Ascending aorta (tissue), 2 donors: ENCODE results near the gene HDC. TPM values are rescaled to one million over a fixed set of nuclear protein-coding genes. Genes with fewer than 3 reads are reported as not detected.

Experiments used
- DNase-seq, 2 donors: peaks; one replicate each; pipeline ENCODE4 v3.0.0-alpha.2; 2019; ENCODE audit warnings: low spot score in 2 of 2
- H3K27ac ChIP-seq, 2 donors: fragments of 200-600 bp; sonication (generic); one replicate each; pipeline ENCODE4 v1.5.1; 2016 to 2017; ENCODE audit warnings: mild to moderate bottlenecking in 1 of 2
- H3K27me3 ChIP-seq: fragments of 200-600 bp; sonication (generic); one replicate; pipeline ENCODE4 v1.5.1; 2017
- H3K36me3 ChIP-seq, 2 donors: fragments of 200-600 bp; sonication (generic); one replicate each; pipeline ENCODE4 v1.5.1; 2016
- H3K4me1 ChIP-seq, 2 donors: fragments of 200-600 bp; sonication (generic); one replicate each; pipeline ENCODE4 v1.5.1; 2016 to 2017; ENCODE audit warnings: mild to moderate bottlenecking in 1 of 2
- H3K4me3 ChIP-seq, 2 donors: fragments of 200-600 bp; sonication (generic); one replicate each; pipeline ENCODE4 v1.5.1; 2016 to 2017; ENCODE audit warnings: mild to moderate bottlenecking in 1 of 2
- H3K9me3 ChIP-seq, 2 donors: fragments of 200-600 bp; sonication (generic); one replicate each; pipeline ENCODE4 v1.5.1; 2016
- CTCF ChIP-seq, 3 experiments: fragments of 200-600 bp in 2 of 3; fragments of 450-650 bp in 1 of 3; sonication (generic) in 2 of 3; IDR thresholded peaks; one replicate each; pipeline ENCODE4 v1.5.1; 2016 to 2019; ENCODE audit warnings: antibody characterized with exemption in 3 of 3, mild to moderate bottlenecking in 1 of 3, moderate library complexity in 1 of 3
- intact Hi-C: fragments of 100-400 bp; cut with DNase I; formaldehyde crosslinking; loops from one replicate; pipeline ENCODE4 v1.15.1; 2023
- total RNA-seq: library from RNA; depleted of rRNA; stranded (reverse); fragments of >200 nt; gene quantifications from one replicate; pipeline ENCODE4 v1.1.0, GENCODE V29; 2016

Gene HDC
- total RNA-seq, 1 donor from 2014 or later: not detected

GRCh38 chr15:50262533-50262932 lies 3.0 kb downstream of the HDC start:
- H3K9me3 ChIP-seq: no peaks in the 10 kb centered on the region
- DNase-seq: no peak
- H3K27ac ChIP-seq: no peak overlapping the region
- H3K4me3 ChIP-seq: no peak overlapping the region
- intact Hi-C loops: no loop called here
- TF ChIP-seq CTCF (IDR thresholded peaks at IDR 0.05): no peak
- H3K27me3 ChIP-seq: no peaks in the 10 kb centered on the region
- H3K36me3 ChIP-seq: no peaks in the 10 kb centered on the region
- H3K4me1 ChIP-seq: no peaks in the 10 kb centered on the region

- no peaks in the 10 kb centered on the region for H3K36me3 ChIP-seq
- TF ChIP-seq CTCF (IDR thresholded peaks at IDR 0.05): no peak
- no peak overlapping the region for H3K4me3 ChIP-seq
- intact Hi-C loops: no loop called here
- H3K27ac ChIP-seq: no peak overlapping the region
- no peaks in the 10 kb centered on the region for H3K4me1 ChIP-seq
- H3K9me3 ChIP-seq: no peaks in the 10 kb centered on the region
- DNase-seq: no peak
- H3K27me3 ChIP-seq: no peaks in the 10 kb centered on the region
Observed at GRCh38 chr15:50261981-50262380, 3.5 kb downstream of the HDC start.

- intact Hi-C loops: no loop called here
- no peak for DNase-seq
Observed at GRCh38 chr15:50260969-50261496, 4.5 kb downstream of the HDC start.

GRCh38 chr15:50259276-50259675 lies 6.2 kb downstream of the HDC start:
- intact Hi-C loops: no loop called here
- DNase-seq: no peak
- Histone ChIP-seq H3K27ac (no peak overlapping the region), H3K4me1 (no peaks in the 10 kb centered on the region), H3K4me3 (no peak overlapping the region), H3K27me3 (no peaks in the 10 kb centered on the region), H3K36me3 (no peaks in the 10 kb centered on the region), H3K9me3 (no peaks in the 10 kb centered on the region)
- TF ChIP-seq CTCF (IDR thresholded peaks at IDR 0.05): no peak

More at GRCh38 chr15:50260969-50261496, 4.5 kb downstream of the HDC start:
- Histone ChIP-seq H3K36me3 (no peaks in the 10 kb centered on the region), H3K9me3 (no peaks in the 10 kb centered on the region), H3K27me3 (no peaks in the 10 kb centered on the region), H3K4me3 (no peak overlapping the region), H3K4me1 (no peaks in the 10 kb centered on the region), H3K27ac (no peak overlapping the region)
- no peak for TF ChIP-seq CTCF (IDR thresholded peaks at IDR 0.05)

GRCh38 chr15:50257924-50258323 lies 7.6 kb downstream of the HDC start:
- Histone ChIP-seq H3K36me3 (no peaks in the 10 kb centered on the region), H3K4me1 (no peaks in the 10 kb centered on the region), H3K9me3 (no peaks in the 10 kb centered on the region), H3K27ac (no peak overlapping the region), H3K27me3 (no peaks in the 10 kb centered on the region), H3K4me3 (no peak overlapping the region)
- intact Hi-C loops: no loop called here
- TF ChIP-seq CTCF (IDR thresholded peaks at IDR 0.05): no peak
- no peak for DNase-seq

GRCh38 chr15:50257332-50257731 lies 8.2 kb downstream of the HDC start:
- TF ChIP-seq CTCF (IDR thresholded peaks at IDR 0.05): no peak
- intact Hi-C loops: no loop called here
- Histone ChIP-seq H3K4me1 (no peaks in the 10 kb centered on the region), H3K4me3 (no peak overlapping the region), H3K27me3 (no peaks in the 10 kb centered on the region), H3K9me3 (no peaks in the 10 kb centered on the region), H3K27ac (no peak overlapping the region), H3K36me3 (no peaks in the 10 kb centered on the region)
- DNase-seq: no peak
